Measurements from ENCODE around the gene SKOR1.

GRCh38 chr15:67878712-67879206 lies 53.5 kb downstream of the SKOR1 start:
- no peak for TF ChIP-seq CTCF (IDR thresholded peaks at IDR 0.05)
- no peak for TF ChIP-seq POLR2A (IDR thresholded peaks at IDR 0.05)
